Measurements from ENCODE around the gene SLC25A40.

GRCh38 chr7:87797798-87798403 is 78.3 kb downstream of the SLC25A40 start:
- TF ChIP-seq TAF1 (IDR thresholded peaks at IDR 0.05; ENCODE audit: borderline replicate concordance, insufficient read depth, low read length), result no peak
- no peak for TF ChIP-seq POLR2AphosphoS5 (IDR thresholded peaks at IDR 0.05; ENCODE audit: low read depth, low read length)
- TF ChIP-seq SIN3A (IDR thresholded peaks at IDR 0.05; ENCODE audit: borderline replicate concordance, insufficient read depth, low read length), result no peak
- TF ChIP-seq FOXP2 (optimal IDR thresholded peaks at IDR 0.05; ENCODE audit: borderline replicate concordance, extremely low read depth, extremely low read length, insufficient read depth), result no peak
- TF ChIP-seq REST (IDR thresholded peaks at IDR 0.05; ENCODE audit: insufficient read depth in 1 of 2, low read depth in 2 of 2, low read length in 2 of 2), result no peak

All from PFSK-1 (cell line).